PFSK-1 (cell line): Measurements from ENCODE around the gene EMC7.

Source experiments
- FOXP2 ChIP-seq: optimal IDR thresholded peaks from 2 replicates; pipeline ENCODE3; 2011; ENCODE audit warnings: borderline replicate concordance, control low read depth, inconsistent platforms; ENCODE audit not compliant: insufficient read depth; ENCODE audit errors: extremely low read length, extremely low read depth
- POLR2AphosphoS5 ChIP-seq: IDR thresholded peaks from 2 replicates; pipeline ENCODE4 v1.6.1; 2012; ENCODE audit warnings: low read depth, mild to moderate bottlenecking, control low read depth, low read length, moderate library complexity
- SIN3A ChIP-seq: IDR thresholded peaks from 2 replicates; pipeline ENCODE4 v1.6.1; 2012; ENCODE audit warnings: mild to moderate bottlenecking, low read length, moderate library complexity, borderline replicate concordance; ENCODE audit not compliant: insufficient read depth
- TAF1 ChIP-seq: IDR thresholded peaks from 2 replicates; pipeline ENCODE4 v1.6.1; 2012; ENCODE audit warnings: low read length, control low read depth, borderline replicate concordance; ENCODE audit not compliant: insufficient read depth
- TF ChIP-seq, protein P1 (sequence below), 2 experiments: IDR thresholded peaks; 2 replicates each; pipeline versions ENCODE4 v1.6.1 to v1.8.0; 2011 to 2012; ENCODE audit warnings: low read depth in 2 of 2, low read length in 2 of 2, control low read depth in 1 of 2, inconsistent platforms in 1 of 2, mild to moderate bottlenecking in 1 of 2, moderate library complexity in 1 of 2; ENCODE audit not compliant: insufficient read depth in 1 of 2

DNA sequence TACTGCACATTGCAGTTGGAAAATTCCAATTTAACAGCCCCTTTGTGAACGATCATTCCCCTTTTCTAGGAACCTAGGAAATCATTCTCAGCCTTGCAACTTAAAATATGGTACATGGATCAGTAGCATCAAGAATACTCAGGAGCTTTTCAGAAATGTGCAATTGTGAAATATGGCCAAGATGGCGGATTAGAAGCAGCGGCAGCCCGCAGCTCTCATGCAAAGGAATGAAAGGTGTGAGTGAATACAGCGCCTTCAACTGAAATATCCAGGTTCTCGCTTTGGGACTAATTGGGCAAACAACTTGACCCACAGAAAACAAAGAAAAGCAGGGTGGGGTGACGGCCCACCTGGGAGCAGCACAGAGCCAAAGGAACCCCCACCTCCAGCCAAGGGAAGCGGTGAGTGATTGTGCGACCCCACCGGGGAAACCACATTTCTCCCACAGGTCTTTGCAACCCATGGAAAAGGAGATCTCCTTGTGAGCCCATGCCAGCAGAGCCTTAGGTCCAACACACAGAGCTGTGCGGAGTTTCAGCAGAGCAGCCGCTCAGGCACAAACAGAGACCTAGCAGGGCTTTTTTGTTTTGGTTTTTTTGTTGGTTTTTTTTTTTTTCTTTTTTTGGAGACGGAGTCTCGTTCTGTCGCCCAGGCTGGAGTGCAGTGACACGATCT, 55.1 kb downstream of the EMC7 start:
- TF ChIP-seq TAF1 = no peak
- TF ChIP-seq, protein P1, sequence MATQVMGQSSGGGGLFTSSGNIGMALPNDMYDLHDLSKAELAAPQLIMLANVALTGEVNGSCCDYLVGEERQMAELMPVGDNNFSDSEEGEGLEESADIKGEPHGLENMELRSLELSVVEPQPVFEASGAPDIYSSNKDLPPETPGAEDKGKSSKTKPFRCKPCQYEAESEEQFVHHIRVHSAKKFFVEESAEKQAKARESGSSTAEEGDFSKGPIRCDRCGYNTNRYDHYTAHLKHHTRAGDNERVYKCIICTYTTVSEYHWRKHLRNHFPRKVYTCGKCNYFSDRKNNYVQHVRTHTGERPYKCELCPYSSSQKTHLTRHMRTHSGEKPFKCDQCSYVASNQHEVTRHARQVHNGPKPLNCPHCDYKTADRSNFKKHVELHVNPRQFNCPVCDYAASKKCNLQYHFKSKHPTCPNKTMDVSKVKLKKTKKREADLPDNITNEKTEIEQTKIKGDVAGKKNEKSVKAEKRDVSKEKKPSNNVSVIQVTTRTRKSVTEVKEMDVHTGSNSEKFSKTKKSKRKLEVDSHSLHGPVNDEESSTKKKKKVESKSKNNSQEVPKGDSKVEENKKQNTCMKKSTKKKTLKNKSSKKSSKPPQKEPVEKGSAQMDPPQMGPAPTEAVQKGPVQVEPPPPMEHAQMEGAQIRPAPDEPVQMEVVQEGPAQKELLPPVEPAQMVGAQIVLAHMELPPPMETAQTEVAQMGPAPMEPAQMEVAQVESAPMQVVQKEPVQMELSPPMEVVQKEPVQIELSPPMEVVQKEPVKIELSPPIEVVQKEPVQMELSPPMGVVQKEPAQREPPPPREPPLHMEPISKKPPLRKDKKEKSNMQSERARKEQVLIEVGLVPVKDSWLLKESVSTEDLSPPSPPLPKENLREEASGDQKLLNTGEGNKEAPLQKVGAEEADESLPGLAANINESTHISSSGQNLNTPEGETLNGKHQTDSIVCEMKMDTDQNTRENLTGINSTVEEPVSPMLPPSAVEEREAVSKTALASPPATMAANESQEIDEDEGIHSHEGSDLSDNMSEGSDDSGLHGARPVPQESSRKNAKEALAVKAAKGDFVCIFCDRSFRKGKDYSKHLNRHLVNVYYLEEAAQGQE (IDR thresholded peaks at IDR 0.05; ENCODE audit: insufficient read depth in 1 of 2, low read depth in 2 of 2, low read length in 2 of 2) = no peak
- no peak for TF ChIP-seq FOXP2
- no peak for TF ChIP-seq POLR2AphosphoS5
- TF ChIP-seq SIN3A = no peak
